HG03039 (cell line): ENCODE results near the gene SH3GL3.

Experiments
- ATAC-seq: cut with Tn5 transposase; IDR thresholded peaks from one replicate; pipeline ENCODE4 v1.9.1; 2021; ENCODE audit warnings: mild to moderate bottlenecking, moderate library complexity; ENCODE audit not compliant: unreplicated experiment

SH3GL3 gene

DNA sequence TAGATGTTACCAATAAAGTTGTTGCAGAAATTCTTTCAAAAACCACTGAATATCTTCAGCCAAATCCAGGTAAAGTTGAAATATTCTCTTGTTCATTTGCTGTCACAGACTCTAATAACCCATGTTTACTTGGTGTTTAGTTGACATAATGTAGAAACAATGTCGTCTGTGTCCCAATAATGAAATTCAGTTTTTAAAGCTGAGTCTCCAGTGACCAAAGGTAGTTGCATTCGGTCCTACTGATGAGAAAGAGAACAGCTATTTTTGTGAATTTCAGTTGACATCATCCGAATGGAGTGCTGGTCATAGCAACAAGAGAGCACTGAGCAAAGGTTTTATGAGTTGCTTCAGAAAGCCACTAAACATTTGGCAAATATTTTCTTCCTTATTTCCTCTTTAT lies 118.0 kb downstream of the SH3GL3 start:
- no peak for ATAC-seq

- ATAC-seq: no peak
Observed at GRCh38 chr15:83565553-83566159, 118.5 kb downstream of the SH3GL3 start.

DNA sequence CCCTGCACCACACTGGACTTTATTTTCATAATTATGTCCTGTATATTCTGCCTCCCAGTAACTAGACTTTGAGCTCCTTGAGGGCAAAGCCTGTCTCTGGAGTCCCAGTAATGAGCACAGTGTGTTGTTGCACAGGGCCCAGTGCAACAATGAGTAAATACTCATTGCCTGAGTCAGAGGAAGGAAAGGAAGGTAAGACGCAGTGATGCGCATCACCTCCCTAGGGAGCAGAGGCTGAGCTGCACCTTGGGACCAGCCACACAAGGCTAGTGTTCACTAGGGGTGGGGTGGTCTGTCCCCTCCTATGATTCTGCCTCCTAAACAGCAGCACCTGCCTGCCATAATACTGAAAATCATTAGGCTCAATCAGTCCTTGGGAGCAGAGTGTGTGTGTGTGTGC lies 120.2 kb downstream of the SH3GL3 start:
- no peak for ATAC-seq

DNA sequence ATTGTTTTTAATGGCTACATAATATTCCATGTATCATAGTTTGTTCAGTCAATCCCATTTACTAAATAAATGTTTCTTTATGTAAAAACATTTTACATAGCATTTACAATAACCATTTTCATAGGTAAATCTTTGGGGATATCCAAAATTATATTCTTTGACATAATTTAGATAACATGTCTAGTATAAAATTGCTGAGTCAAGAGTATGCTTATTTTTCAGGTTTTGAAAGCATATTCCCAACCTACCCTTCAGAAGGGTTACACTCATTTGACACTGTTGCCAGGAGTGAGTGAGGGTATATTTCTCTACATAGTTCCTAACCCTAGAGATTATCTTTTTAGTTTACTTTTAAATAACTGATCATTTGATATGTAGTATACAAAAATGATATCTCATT lies 122.2 kb downstream of the SH3GL3 start:
- no peak for ATAC-seq

DNA sequence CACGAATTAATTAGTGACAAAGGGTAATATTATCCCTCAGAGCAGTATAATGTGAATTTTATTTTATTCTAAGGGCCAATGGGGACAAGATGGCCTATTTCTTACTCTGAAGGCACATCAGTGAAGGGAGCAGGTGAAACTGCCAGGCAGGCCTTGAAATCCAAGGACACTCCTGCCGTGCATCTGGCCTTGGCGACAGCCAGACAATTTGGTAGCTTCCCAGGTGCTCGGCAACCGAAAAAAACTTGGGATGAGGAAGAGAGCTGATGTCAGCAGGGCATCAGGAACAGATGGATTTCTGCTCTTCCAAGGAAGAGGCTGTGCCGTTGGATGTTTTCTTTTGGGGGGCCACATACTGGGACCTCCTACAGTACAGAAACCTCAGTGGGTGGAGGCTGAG lies 123.6 kb downstream of the SH3GL3 start:
- no peak for ATAC-seq

DNA sequence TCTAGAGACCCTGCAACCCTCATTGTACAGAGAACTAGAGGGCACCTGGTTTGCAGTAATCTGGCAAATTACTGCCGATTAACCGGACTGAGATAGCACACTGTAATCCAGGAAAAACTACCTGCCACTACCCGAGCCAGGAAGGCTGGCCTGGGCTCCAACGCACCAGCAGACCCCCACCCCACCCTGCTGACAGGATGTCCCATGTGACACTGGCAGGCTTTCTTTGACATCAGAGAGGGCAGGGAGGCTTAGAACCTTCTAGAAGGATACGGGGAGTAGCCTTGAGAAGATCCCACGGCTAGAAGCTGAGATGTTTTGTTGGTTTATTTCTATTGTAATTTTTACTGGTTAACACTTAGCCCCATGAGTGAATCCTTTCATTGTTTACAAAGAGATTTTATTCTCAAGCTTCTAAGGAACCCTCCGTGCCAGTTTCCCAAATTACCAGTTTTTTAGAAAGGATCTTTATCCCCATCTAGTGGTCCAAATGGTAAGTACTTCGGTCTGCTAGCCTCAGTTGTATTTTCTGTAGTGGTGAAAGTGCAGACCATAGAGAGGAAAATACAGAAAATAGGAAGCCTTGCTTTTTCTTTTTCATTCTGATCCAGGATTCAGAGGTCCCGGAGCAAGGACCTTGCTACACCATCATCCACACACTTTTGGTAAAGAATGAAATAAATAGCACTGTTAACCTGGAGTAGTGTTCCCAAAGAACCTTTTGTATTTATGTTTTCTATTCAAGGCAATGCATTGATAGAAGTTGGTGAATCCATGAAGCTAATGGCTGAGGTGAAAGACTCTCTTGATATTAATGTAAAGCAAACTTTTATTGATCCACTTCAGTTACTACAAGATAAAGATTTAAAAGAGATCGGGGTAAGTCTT lies 124.9 kb downstream of the SH3GL3 start:
- no peak for ATAC-seq

DNA sequence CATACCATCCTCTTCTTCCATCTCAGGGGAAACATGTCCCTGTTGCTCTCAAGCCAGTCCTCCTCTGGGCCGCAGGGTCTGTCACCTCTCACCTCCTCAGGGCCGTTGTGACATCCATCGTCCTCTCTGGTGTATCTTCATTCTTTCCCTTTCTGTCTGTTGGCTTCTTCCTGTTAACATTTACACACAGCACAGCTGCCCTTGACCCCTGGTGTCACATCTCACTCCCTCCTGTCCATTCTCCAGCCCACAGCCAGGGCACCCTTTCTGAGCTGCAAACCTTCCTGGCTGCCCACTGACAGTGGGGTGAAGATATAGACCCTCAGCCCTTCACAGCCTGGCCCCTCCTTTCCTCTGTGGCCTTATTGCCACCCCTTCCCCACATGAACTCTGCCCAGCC lies 127.2 kb downstream of the SH3GL3 start:
- ATAC-seq: no peak

DNA sequence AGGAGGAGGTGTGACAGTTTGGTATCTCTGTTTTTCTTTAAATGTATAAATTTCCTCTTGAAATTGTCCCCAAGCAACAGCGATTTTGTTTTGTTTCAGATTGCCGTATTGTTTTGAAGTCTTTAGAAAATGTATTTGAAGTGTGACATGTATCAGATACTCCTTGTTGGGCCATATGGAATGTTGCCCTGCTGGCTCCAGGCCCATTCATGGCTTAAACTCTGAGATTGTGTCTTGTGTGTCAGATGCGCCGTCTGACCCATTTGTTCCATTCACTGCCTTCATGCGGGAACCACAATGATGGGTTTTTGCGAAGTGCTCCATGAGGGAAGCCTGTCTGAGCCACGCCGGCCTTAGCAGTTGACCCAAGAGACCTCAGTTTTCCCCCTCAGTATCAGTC lies 131.6 kb downstream of the SH3GL3 start:
- ATAC-seq: no peak

DNA sequence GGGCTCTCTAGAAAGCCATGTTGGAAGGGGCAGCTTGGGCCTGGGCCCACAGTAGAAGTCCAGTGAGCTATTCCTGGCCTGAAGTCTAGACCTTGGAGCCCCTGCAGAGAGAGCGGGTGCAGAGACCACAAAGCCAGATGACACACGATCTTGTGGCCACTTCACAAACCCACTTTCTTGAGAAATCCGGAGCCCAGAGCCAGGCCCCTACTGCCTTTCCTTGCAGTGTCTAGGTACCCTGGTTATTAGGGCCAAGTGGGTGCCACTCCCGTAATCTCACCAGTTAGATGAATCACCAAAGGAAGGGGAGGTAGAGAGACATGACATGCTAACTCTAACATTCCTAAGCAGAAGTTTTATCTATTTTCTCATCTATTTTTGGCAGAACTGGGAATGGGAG lies 134.2 kb downstream of the SH3GL3 start:
- ATAC-seq: no peak

- ATAC-seq: no peak
Observed at GRCh38 chr15:83582381-83582780, 135.2 kb downstream of the SH3GL3 start.

- no peak for ATAC-seq
Observed at GRCh38 chr15:83585601-83586335, 138.6 kb downstream of the SH3GL3 start.

GRCh38 chr15:83587091-83587490 lies 139.9 kb downstream of the SH3GL3 start:
- no peak for ATAC-seq

- no peak for ATAC-seq
Observed at GRCh38 chr15:83588441-83588840, 141.3 kb downstream of the SH3GL3 start.

DNA sequence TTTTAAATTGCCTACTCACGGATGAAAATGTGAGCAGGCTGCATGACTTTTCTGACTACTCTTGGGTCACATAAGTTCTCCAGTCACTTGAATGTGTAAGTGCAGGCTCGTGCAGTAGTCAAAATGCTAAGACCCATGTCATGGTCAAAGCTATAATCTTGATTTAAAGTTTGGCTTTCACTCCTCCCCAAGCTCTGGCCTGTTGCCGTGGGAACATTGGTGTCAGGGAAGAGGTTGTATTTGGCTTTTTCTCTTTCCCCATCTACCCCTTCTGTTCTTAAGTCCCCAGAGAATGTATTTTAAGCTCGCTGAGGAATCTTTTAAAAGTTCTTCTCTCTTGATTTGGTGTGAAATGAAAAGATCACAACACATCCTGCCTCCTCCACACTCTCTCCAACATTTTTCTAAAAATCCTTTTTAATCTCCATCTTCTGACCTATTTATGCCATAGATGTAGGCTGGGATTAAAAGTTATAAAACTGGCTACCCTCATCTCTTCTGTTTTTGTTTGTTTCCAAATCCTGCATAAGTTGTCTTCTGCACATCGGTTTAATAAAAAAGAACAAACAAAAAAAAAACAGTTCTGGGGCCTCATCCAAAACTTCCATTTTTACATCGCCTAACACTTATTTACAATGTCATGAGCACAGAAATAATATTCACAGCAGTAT lies 145.4 kb downstream of the SH3GL3 start:
- no peak for ATAC-seq

DNA sequence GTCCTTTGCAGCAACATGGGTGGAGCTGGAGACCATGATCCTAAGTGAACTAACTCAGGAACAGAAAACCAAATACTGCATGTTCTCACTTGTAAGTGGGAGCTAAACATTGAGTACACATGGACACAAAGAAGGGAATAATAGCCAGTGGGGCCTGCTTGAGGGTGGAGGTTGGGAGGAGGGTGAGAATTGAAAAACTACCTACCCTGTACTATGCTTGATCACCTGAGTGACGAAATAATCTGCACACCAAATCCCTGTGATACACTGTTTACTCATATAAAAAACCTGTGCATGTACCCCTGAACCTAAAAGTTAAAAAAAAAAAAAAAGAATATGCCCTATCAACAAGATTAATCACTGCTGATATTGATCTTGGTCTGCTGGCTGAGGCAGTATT lies 148.1 kb downstream of the SH3GL3 start:
- ATAC-seq: no peak

- no peak for ATAC-seq
Observed at GRCh38 chr15:83598031-83598430, 150.9 kb downstream of the SH3GL3 start.

GRCh38 chr15:83602021-83602420 lies 154.9 kb downstream of the SH3GL3 start:
- ATAC-seq: no peak

DNA sequence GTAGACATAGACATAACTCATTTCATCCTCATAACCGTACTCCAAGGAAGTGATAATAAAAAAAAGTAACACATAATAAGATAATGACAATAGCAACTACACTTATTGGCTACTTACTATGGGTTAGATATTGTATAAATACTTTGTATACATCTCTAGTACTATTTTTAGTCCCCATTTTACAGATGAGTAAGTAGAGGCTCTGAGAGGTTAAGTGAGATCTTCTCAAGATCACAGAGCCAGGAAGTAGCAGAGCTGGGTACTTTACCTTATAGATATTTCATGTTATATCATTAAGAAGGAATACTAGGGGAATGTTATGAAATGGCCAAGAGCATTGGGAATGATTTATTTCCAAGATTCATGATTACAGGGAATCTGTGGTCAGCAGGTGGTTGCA lies 157.4 kb downstream of the SH3GL3 start:
- no peak for ATAC-seq

GRCh38 chr15:83605111-83605945 lies 158.2 kb downstream of the SH3GL3 start:
- ATAC-seq: no peak

GRCh38 chr15:83610132-83610531 lies 163.0 kb downstream of the SH3GL3 start:
- no peak for ATAC-seq
